ENCODE data around the gene GUCY1A1. TPM values are rescaled to one million over a fixed set of nuclear protein-coding genes. Genes with fewer than 3 reads are reported as not detected.

GUCY1A1 gene
- total RNA-seq, 1 donor from 2014 or later: 43.0 TPM

- no peaks in the 10 kb centered on the region for H3K9me3 ChIP-seq (replicated peaks)
- peaks cover 4% of the 10 kb centered on the region for H3K36me3 ChIP-seq
- DNase-seq: no peak
- peaks cover 19% of the 10 kb centered on the region for H3K4me1 ChIP-seq
- TF ChIP-seq CTCF (IDR thresholded peaks at IDR 0.05; ENCODE audit: borderline replicate concordance): no peak
- H3K27me3 ChIP-seq (ENCODE audit: low read depth): no peaks in the 10 kb centered on the region
- intact Hi-C loops (cut with micrococcal nuclease): no loop called here
- no peak overlapping the region for H3K4me3 ChIP-seq
- H3K27ac ChIP-seq (replicated peaks): peak overlapping the region; percentile 17
These were observed 68.8 kb downstream of the GUCY1A1 start for GRCh38 chr4:155735496-155735895.

GRCh38 chr4:155738548-155738947, 71.9 kb downstream of the GUCY1A1 start:
- no peaks in the 10 kb centered on the region for H3K9me3 ChIP-seq (replicated peaks)
- no peak for TF ChIP-seq CTCF (IDR thresholded peaks at IDR 0.05; ENCODE audit: borderline replicate concordance)

GRCh38 chr4:155741546-155741945, 74.9 kb downstream of the GUCY1A1 start:
- Histone ChIP-seq H3K36me3 (no peaks in the 10 kb centered on the region), H3K27ac (replicated peaks) (no peak overlapping the region), H3K4me3 (no peak overlapping the region), H3K9me3 (replicated peaks) (no peaks in the 10 kb centered on the region), H3K27me3 (ENCODE audit: low read depth) (no peaks in the 10 kb centered on the region), H3K4me1 (no peaks in the 10 kb centered on the region)
- no peak for TF ChIP-seq CTCF (IDR thresholded peaks at IDR 0.05; ENCODE audit: borderline replicate concordance)
- DNase-seq: no peak
- intact Hi-C loops (cut with micrococcal nuclease): no loop called here

More at GRCh38 chr4:155738548-155738947, 71.9 kb downstream of the GUCY1A1 start:
- Histone ChIP-seq H3K4me3 (no peak overlapping the region), H3K27ac (replicated peaks) (no peak overlapping the region), H3K36me3 (no peaks in the 10 kb centered on the region), H3K27me3 (ENCODE audit: low read depth) (no peaks in the 10 kb centered on the region), H3K4me1 (peaks cover 17% of the 10 kb centered on the region)
- DNase-seq: no peak
- intact Hi-C loops (cut with micrococcal nuclease): no loop called here

GRCh38 chr4:155742310-155743015, 75.8 kb downstream of the GUCY1A1 start:
- Histone ChIP-seq H3K36me3 (no peaks in the 10 kb centered on the region), H3K9me3 (replicated peaks) (no peaks in the 10 kb centered on the region), H3K27me3 (ENCODE audit: low read depth) (no peaks in the 10 kb centered on the region), H3K27ac (replicated peaks) (no peak overlapping the region), H3K4me3 (no peak overlapping the region), H3K4me1 (no peaks in the 10 kb centered on the region)
- intact Hi-C loops (cut with micrococcal nuclease): no loop called here
- no peak for TF ChIP-seq CTCF (IDR thresholded peaks at IDR 0.05; ENCODE audit: borderline replicate concordance)
- no peak for DNase-seq

- intact Hi-C loops (cut with micrococcal nuclease): no loop called here
These were observed 79.3 kb downstream of the GUCY1A1 start for GRCh38 chr4:155745984-155746383.

More at GRCh38 chr4:155745984-155746383, 79.3 kb downstream of the GUCY1A1 start:
- Histone ChIP-seq H3K9me3 (replicated peaks) (no peaks in the 10 kb centered on the region), H3K27me3 (ENCODE audit: low read depth) (no peaks in the 10 kb centered on the region), H3K4me1 (no peaks in the 10 kb centered on the region), H3K36me3 (no peaks in the 10 kb centered on the region), H3K4me3 (no peak overlapping the region), H3K27ac (replicated peaks) (no peak overlapping the region)
- TF ChIP-seq CTCF (IDR thresholded peaks at IDR 0.05; ENCODE audit: borderline replicate concordance): no peak
- DNase-seq: no peak

Data from left ventricle myocardium inferior (tissue), 1 donor.